K562 (cell line): Measurements from ENCODE around the gene ZNHIT3. TPM values are rescaled to one million over a fixed set of nuclear protein-coding genes. Genes with fewer than 3 reads are reported as not detected.
A peak's percentile ranks its signal among the peaks of the same experiment; 100 is the strongest.

Experiments used
- BHLHE40 ChIP-seq: IDR thresholded peaks from 2 replicates; pipeline ENCODE4 v1.6.1; 2011; ENCODE audit warnings: low read length, improper control_type of control experiment
- CGGBP1 ChIP-seq: fragments of 250-450 bp; sonication (Bioruptor Pico); IDR thresholded peaks from 2 replicates; pipeline ENCODE4 v1.9.0; 2021; ENCODE audit warnings: mild to moderate bottlenecking
- ETS1 ChIP-seq: conservative IDR thresholded peaks from 2 replicates; pipeline ENCODE4 v1.6.1; 2011; ENCODE audit warnings: low read depth, mild to moderate bottlenecking, low read length; ENCODE audit not compliant: control insufficient read depth
- FOXK2 ChIP-seq, 2 experiments: fragments of 450-650 bp; IDR thresholded peaks in 1 of 2; conservative IDR thresholded peaks in 1 of 2; 2 replicates each; pipeline ENCODE4 v1.6.1; 2016; ENCODE audit warnings: low read depth in 2 of 2, mild to moderate bottlenecking in 1 of 2
- GABPB2 ChIP-seq: fragments of 250-450 bp; sonication (Bioruptor Pico); conservative IDR thresholded peaks from 2 replicates; pipeline ENCODE4 v1.5.1; 2021; ENCODE audit warnings: mild to moderate bottlenecking
- HDAC3 ChIP-seq: fragments of 450-650 bp; IDR thresholded peaks from 2 replicates; pipeline ENCODE4 v1.6.1; 2018; ENCODE audit warnings: borderline replicate concordance, mild to moderate bottlenecking, moderate library complexity; ENCODE audit not compliant: partially characterized antibody
- MLLT1 ChIP-seq, 2 experiments: fragments of 450-650 bp; IDR thresholded peaks; 2 replicates each; pipeline ENCODE4 v1.6.1; 2016
- NRF1 ChIP-seq, 2 experiments: fragments of 450-650 bp; IDR thresholded peaks in 1 of 2; conservative IDR thresholded peaks in 1 of 2; 2 replicates each; pipeline ENCODE4 v1.6.1; 2014; ENCODE audit warnings: mild to moderate bottlenecking in 2 of 2
- RUNX1 ChIP-seq: sonication (generic); IDR thresholded peaks from 2 replicates; pipeline ENCODE4 v1.6.1; 2016; ENCODE audit warnings: antibody characterized with exemption, low read depth
- ZBTB11 ChIP-seq, 3 experiments: fragments of 200-800 bp in 1 of 3; fragments of 250-450 bp in 1 of 3; fragments of 450-650 bp in 1 of 3; sonication (Bioruptor Pico) in 1 of 3; sonication (Bioruptor generic) in 1 of 3; formaldehyde crosslinking in 1 of 3; IDR thresholded peaks; 2 replicates each; pipeline versions ENCODE4 v1.6.1 to v1.8.0; 2016 to 2022; ENCODE audit warnings: mild to moderate bottlenecking in 2 of 3, missing genetic modification characterization in 2 of 3, missing compliant biosample characterization in 1 of 3, moderate library complexity in 1 of 3
- ZC3H8 ChIP-seq: fragments of 450-650 bp; IDR thresholded peaks from 2 replicates; pipeline ENCODE4 v1.6.1; 2017
- ZNF124 ChIP-seq: sonication (generic); formaldehyde crosslinking; IDR thresholded peaks from 2 replicates; pipeline ENCODE4 v1.8.1; 2022; ENCODE audit warnings: missing genetic modification reagents
- ZNF280B ChIP-seq: fragments of 250-450 bp; sonication (Bioruptor Pico); IDR thresholded peaks from 2 replicates; pipeline ENCODE4 v1.5.1; 2021; ENCODE audit warnings: mild to moderate bottlenecking
- polyA plus RNA-seq, 8 experiments: library from polyadenylated mRNA; depleted of rRNA in 4 of 8; stranded (reverse) in 5 of 8; unstranded in 3 of 8; fragments of >200 nt; fragmentation: Nextera tagmentation in 2 of 8; fragmentation: Illumina TruSeq in 1 of 8; extraction: Ambion mirVana in 2 of 8; extraction: Trizol in 1 of 8; gene quantifications; 2 replicates each; pipeline versions ENCODE4 v1.2.1 to v1.2.3, GENCODE V29; 2011 to 2014; ENCODE audit warnings: inconsistent platforms in 1 of 8, missing spikeins in 1 of 8
- total RNA-seq, 7 experiments: library from RNA; depleted of rRNA in 6 of 7; stranded (reverse); fragments of >200 nt in 6 of 7; fragmentation: Illumina TruSeq in 2 of 7; extraction: Trizol in 2 of 7; gene quantifications; 2 replicates each; pipeline versions ENCODE4 v1.2.1 to v1.2.3, GENCODE V29; 2011 to 2021; ENCODE audit warnings: low replicate concordance in 1 of 7
- TF ChIP-seq, protein P1 (sequence below): fragments of 250-450 bp; sonication (Bioruptor Pico); IDR thresholded peaks from 2 replicates; pipeline ENCODE4 v1.8.0; 2022; ENCODE audit warnings: inconsistent platforms
- TF ChIP-seq, protein P2 (sequence below), 2 experiments: fragments of 250-450 bp in 1 of 2; fragments of 450-650 bp in 1 of 2; sonication (Bioruptor Pico) in 1 of 2; IDR thresholded peaks; 2 replicates each; pipeline versions ENCODE4 v1.6.1 to v1.8.0; 2016 to 2021; ENCODE audit warnings: mild to moderate bottlenecking in 2 of 2, moderate library complexity in 2 of 2, missing compliant biosample characterization in 1 of 2, missing genetic modification characterization in 1 of 2

ZNHIT3 gene
- total and polyA plus RNA-seq, 9 of the 15 experiments (the other 6 are each of a cell fraction or from before 2014, with no cell fraction given): 45.0 to 300 (median 88.4) TPM

DNA sequence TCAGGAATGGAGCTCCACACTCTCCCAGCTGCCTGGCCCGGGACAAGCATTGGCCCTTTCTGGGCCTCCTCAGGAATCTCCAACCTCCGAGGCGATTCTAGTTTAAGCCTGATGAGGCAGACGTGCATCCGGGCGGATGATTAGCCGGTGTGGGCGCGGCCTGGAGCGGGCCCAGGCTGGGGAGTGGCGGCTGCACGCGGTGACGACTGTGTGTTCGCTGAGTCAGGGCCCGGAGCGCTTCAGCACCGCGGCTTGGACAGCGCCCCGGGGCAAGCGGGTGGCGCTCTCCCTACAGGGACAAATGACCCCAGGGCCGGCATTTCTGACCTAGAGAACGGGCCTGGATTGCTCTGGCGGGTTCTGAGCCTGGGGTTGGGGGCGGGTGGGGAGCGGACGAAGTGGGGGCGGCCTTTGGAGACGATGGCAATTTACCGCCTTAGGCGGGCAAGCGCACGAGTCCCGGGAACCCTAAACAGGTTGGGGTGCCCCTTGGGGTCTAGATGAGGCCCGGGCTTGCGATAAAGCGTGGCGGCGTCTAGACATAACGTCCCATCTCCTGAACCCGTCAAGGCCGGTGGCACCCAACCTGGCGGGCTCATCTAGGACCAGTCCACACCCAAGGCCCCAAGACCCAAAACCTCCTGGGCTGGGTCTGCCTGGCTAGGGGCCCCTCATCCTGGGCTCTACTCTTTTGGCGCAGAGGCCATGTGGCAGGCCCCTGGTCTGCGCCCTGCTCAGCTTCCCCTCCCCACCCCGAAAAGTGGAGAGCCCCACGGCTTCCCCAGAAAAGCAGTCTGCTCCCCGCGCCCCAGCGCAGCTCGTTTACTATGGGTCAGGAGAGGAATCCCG is 22.3 kb upstream of the ZNHIT3 start (continued):
- TF ChIP-seq, protein P1, sequence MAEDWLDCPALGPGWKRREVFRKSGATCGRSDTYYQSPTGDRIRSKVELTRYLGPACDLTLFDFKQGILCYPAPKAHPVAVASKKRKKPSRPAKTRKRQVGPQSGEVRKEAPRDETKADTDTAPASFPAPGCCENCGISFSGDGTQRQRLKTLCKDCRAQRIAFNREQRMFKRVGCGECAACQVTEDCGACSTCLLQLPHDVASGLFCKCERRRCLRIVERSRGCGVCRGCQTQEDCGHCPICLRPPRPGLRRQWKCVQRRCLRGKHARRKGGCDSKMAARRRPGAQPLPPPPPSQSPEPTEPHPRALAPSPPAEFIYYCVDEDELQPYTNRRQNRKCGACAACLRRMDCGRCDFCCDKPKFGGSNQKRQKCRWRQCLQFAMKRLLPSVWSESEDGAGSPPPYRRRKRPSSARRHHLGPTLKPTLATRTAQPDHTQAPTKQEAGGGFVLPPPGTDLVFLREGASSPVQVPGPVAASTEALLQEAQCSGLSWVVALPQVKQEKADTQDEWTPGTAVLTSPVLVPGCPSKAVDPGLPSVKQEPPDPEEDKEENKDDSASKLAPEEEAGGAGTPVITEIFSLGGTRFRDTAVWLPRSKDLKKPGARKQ: no peak
- TF ChIP-seq BHLHE40 (peak; percentile 59), HDAC3 (no peak), ZC3H8 (no peak), ZNF124 (no peak), NRF1 (conservative IDR thresholded peaks at IDR 0.05 in 1 of 2, IDR thresholded peaks at IDR 0.05 in 1 of 2) (no peak), CGGBP1 (CRISPR knock-in tag) (no peak), ETS1 (peak; percentile 57), RUNX1 (no peak), FOXK2 (conservative IDR thresholded peaks at IDR 0.05 in 1 of 2, IDR thresholded peaks at IDR 0.05 in 1 of 2; ENCODE audit: low read depth in 2 of 2) (no peak), MLLT1 (IDR thresholded peaks at IDR 0.05) (no peak), GABPB2 (CRISPR knock-in tag) (no peak), ZBTB11 (CRISPR knock-in tag; IDR thresholded peaks at IDR 0.05) (peak in 1 of 3 experiments; percentile 59; a peak in 2 of 6 replicates), ZNF280B (CRISPR knock-in tag) (no peak)
- TF ChIP-seq, protein P2, sequence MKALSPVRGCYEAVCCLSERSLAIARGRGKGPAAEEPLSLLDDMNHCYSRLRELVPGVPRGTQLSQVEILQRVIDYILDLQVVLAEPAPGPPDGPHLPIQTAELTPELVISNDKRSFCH (CRISPR knock-in tag; IDR thresholded peaks at IDR 0.05): no peak
- TF ChIP-seq, protein P2 (tag; IDR thresholded peaks at IDR 0.05): no peak
